HEK293T (cell line): ENCODE results near the gene USP43.
A peak's percentile ranks its signal among the peaks of the same experiment; 100 is the strongest.

ENCODE experiments used
- CTCF ChIA-PET: fragments of 350-600 bp; formaldehyde crosslinking; extraction: SDS; loops from one replicate; lab custom pipeline; 2021; ENCODE audit warnings: antibody characterized with exemption, inconsistent platforms; lab: Yijun Ruan, JAX
- POLR2A ChIA-PET: fragments of 350-600 bp; formaldehyde crosslinking; extraction: SDS; loops from one replicate; lab custom pipeline; 2020; ENCODE audit warnings: antibody characterized with exemption, inconsistent platforms; lab: Yijun Ruan, JAX
- DNase-seq: peaks from one replicate; pipeline ENCODE4 v3.0.0; 2012; ENCODE audit warnings: mixed read lengths; ENCODE audit errors: extremely low spot score
- ARNT ChIP-seq: fragments of 450-650 bp; IDR thresholded peaks from 2 replicates; pipeline ENCODE4 v1.6.1; 2017; ENCODE audit warnings: mild to moderate bottlenecking
- BHLHE40 ChIP-seq: fragments of 450-650 bp; IDR thresholded peaks from 2 replicates; pipeline ENCODE4 v1.6.1; 2016; ENCODE audit warnings: mild to moderate bottlenecking, moderate library complexity, borderline replicate concordance
- CTBP1 ChIP-seq: fragments of 450-650 bp; IDR thresholded peaks from 2 replicates; pipeline ENCODE4 v1.6.1; 2016; ENCODE audit warnings: borderline replicate concordance
- ELF4 ChIP-seq: fragments of 450-650 bp; IDR thresholded peaks from 2 replicates; pipeline ENCODE4 v1.6.1; 2017; ENCODE audit warnings: antibody characterized with exemption
- FOXA1 ChIP-seq: fragments of 450-650 bp; IDR thresholded peaks from 2 replicates; pipeline ENCODE4 v1.6.1; 2016; ENCODE audit warnings: mild to moderate bottlenecking
- FOXK2 ChIP-seq: fragments of 450-650 bp; IDR thresholded peaks from 2 replicates; pipeline ENCODE4 v1.6.1; 2016; ENCODE audit warnings: mild to moderate bottlenecking
- FOXM1 ChIP-seq: fragments of 450-650 bp; IDR thresholded peaks from 2 replicates; pipeline ENCODE4 v1.6.1; 2017; ENCODE audit warnings: mild to moderate bottlenecking, borderline replicate concordance
- HDGF ChIP-seq: fragments of 450-650 bp; IDR thresholded peaks from 2 replicates; pipeline ENCODE4 v1.6.1; 2017; ENCODE audit warnings: antibody characterized with exemption, borderline replicate concordance
- L3MBTL2 ChIP-seq: fragments of 450-650 bp; conservative IDR thresholded peaks from 2 replicates; pipeline ENCODE4 v1.6.1; 2016; ENCODE audit warnings: mild to moderate bottlenecking
- LEF1 ChIP-seq: fragments of 450-650 bp; IDR thresholded peaks from 2 replicates; pipeline ENCODE4 v1.6.1; 2017; ENCODE audit warnings: mild to moderate bottlenecking, borderline replicate concordance
- NFRKB ChIP-seq: fragments of 450-650 bp; IDR thresholded peaks from 2 replicates; pipeline ENCODE4 v1.6.1; 2016; ENCODE audit warnings: mild to moderate bottlenecking, moderate library complexity
- SP1 ChIP-seq: fragments of 450-650 bp; IDR thresholded peaks from 2 replicates; pipeline ENCODE4 v1.6.1; 2017
- SUZ12 ChIP-seq: fragments of 450-650 bp; IDR thresholded peaks from 2 replicates; pipeline ENCODE4 v1.6.1; 2016; ENCODE audit warnings: mild to moderate bottlenecking
- TARDBP ChIP-seq: fragments of 450-650 bp; IDR thresholded peaks from 2 replicates; pipeline ENCODE4 v1.6.1; 2016
- ZNF384 ChIP-seq: fragments of 450-650 bp; IDR thresholded peaks from 2 replicates; pipeline ENCODE4 v1.6.1; 2016
- TF ChIP-seq, protein P1 (sequence below): fragments of 450-650 bp; IDR thresholded peaks from 2 replicates; pipeline ENCODE4 v1.6.1; 2016

The USP43 gene

DNA sequence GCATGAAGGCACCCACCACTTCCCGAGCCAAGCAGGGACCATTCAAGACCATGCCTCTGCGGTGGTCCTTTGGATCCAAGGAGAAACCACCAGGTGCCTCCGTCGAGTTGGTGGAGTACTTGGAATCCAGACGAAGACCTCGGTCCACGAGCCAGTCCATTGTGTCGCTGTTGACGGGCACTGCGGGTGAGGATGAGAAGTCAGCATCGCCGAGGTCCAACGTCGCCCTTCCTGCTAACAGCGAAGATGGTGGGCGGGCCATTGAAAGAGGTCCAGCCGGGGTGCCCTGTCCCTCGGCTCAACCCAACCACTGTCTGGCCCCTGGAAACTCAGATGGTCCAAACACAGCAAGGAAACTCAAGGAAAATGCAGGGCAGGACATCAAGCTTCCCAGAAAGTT is 82.7 kb downstream of the USP43 start:
- TF ChIP-seq FOXA1: no peak
- TF ChIP-seq LEF1: no peak
- no peak for TF ChIP-seq FOXK2
- TF ChIP-seq, protein P1, sequence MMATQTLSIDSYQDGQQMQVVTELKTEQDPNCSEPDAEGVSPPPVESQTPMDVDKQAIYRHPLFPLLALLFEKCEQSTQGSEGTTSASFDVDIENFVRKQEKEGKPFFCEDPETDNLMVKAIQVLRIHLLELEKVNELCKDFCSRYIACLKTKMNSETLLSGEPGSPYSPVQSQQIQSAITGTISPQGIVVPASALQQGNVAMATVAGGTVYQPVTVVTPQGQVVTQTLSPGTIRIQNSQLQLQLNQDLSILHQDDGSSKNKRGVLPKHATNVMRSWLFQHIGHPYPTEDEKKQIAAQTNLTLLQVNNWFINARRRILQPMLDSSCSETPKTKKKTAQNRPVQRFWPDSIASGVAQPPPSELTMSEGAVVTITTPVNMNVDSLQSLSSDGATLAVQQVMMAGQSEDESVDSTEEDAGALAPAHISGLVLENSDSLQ: no peak
- TF ChIP-seq SP1: no peak
- TF ChIP-seq NFRKB: no peak
- ChIA-PET POLR2A (no interaction called here), CTCF (interaction anchor here (0.6 to 1.2 kb wide), 5 partner anchors 13 to 431 kb away, joined by 3 to 7 read pairs (median 3); no protein-coding TSS in a partner anchor)
- no peak for DNase-seq

DNA sequence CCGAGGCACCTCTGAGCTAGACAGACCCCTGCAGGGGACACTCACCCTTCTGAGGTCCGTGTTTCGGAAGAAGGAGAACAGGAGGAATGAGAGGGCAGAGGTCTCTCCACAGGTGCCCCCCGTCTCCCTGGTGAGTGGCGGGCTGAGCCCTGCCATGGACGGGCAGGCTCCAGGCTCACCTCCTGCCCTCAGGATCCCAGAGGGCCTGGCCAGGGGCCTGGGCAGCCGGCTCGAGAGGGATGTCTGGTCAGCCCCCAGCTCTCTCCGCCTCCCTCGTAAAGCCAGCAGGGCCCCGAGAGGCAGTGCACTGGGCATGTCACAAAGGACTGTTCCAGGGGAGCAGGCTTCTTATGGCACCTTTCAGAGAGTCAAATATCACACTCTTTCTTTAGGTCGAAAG is 83.2 kb downstream of the USP43 start:
- ChIA-PET POLR2A (no interaction called here), CTCF (interaction anchor here (0.6 to 1.2 kb wide), 7 partner anchors 13 to 554 kb away, joined by 3 to 7 read pairs (median 3); no protein-coding TSS in a partner anchor)
- DNase-seq: no peak
- no peak for TF ChIP-seq ARNT
- no peak for TF ChIP-seq BHLHE40
- TF ChIP-seq TARDBP: no peak
- TF ChIP-seq HDGF: no peak
- TF ChIP-seq FOXK2: no peak
- TF ChIP-seq SP1: no peak

DNA sequence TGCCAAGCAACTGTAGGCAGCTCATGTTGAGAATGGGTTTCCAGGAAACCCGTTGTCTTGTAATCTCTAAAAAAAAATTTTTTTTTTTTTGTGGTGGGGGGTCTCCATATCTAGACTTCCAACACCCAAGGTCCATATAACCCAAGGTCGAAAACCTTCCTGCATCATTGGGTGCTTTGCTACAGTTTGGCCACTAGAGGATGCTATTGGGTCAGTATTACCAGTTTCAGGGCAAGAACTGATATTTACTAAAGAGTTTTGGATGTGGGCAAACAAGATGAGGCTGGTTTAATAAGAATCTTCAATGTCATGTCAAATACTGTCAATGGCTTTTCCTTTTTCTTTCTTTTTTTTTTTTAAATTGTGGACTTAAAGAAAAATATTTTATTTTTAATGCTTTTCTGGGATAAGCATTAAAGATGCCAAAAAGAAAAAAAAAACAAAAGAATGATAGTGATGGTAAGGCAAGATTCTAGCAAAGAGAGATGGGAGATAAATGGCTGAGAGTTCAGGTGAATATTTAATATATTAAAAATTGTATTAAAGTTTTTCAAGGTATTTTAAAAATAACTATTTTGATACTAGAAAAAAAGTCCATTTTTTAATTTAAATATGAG is 83.8 kb downstream of the USP43 start:
- POLR2A ChIA-PET: no interaction called here
- DNase-seq: peak; percentile 63
- CTCF ChIA-PET: interaction anchor here (0.7 to 1.2 kb wide), 5 partner anchors 14 to 554 kb away, joined by 3 to 7 read pairs (median 3); no protein-coding TSS in a partner anchor
- TF ChIP-seq ARNT (no peak), FOXA1 (no peak), FOXM1 (no peak), FOXK2 (no peak), HDGF (no peak), TARDBP (no peak), SP1 (no peak), NFRKB (no peak), BHLHE40 (no peak), SUZ12 (no peak), L3MBTL2 (no peak), ZNF384 (no peak), LEF1 (no peak)
- TF ChIP-seq, protein P1: no peak

DNA sequence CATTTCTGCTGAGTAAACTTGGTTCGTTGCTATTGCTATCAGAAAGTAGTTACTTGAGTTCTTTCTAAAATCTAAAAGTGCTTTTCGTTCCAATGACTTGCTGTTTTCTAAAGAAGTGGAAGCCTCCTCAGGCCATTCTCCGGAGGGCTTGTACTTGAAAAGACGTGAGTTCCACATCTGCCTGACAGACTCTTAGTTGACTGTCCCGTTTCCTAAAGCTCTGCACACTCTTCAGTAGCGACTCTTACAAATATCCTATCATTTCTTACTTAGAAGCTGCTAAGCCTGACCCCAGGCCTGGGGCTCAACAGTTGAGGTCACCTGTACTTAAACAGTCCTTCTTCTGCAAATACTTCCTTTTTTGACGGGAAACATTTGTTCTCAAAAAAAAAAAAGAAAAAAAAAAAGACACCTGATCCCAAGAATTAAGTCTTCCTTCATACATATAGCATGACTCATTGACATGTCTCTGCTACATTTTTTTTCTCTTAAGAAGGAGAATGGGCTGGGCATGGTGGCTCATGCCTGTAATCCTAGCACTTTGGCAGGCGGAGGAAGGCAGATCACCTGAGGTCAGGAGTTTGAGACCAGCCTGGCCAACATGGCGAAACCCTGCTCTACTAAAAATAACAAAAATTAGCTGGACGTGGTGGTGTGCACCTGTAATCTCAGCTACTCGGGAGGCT is 84.6 kb downstream of the USP43 start:
- DNase-seq: no peak
- ChIA-PET CTCF (interaction anchor here (1.2 kb wide), 1 partner anchor 39 kb away, joined by 4 read pairs; no protein-coding TSS in a partner anchor), POLR2A (no interaction called here)
- TF ChIP-seq ARNT (no peak), LEF1 (no peak), FOXA1 (no peak), SP1 (no peak), NFRKB (no peak), L3MBTL2 (no peak), TARDBP (no peak), SUZ12 (no peak), BHLHE40 (no peak), ZNF384 (no peak), HDGF (no peak), ELF4 (no peak), FOXK2 (no peak), FOXM1 (no peak), CTBP1 (no peak)
- TF ChIP-seq, protein P1: no peak

DNA sequence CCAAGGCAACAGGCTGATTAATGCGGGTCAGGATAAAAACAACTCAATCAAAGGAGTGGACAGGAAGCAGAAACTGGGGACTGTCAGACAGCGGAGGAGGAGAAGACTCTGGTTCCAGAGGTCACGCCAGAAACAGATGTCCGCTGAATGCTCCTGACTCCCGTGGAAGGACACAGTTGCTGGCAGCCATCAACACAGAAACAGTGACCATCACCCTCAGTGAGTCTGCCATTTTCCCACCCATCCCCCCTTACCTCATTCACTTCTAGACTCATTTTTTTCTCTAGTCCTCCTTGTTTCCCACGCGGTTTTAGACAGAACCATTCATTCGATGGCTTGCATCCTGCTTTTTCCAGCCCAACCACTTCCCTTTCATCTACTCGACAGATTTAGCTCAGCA is 105.2 kb downstream of the USP43 start:
- POLR2A ChIA-PET: no interaction called here
- no peak for DNase-seq
- CTCF ChIA-PET: no interaction called here
- TF ChIP-seq CTBP1: no peak
- no peak for TF ChIP-seq L3MBTL2
- TF ChIP-seq SUZ12: no peak
- no peak for TF ChIP-seq HDGF

DNA sequence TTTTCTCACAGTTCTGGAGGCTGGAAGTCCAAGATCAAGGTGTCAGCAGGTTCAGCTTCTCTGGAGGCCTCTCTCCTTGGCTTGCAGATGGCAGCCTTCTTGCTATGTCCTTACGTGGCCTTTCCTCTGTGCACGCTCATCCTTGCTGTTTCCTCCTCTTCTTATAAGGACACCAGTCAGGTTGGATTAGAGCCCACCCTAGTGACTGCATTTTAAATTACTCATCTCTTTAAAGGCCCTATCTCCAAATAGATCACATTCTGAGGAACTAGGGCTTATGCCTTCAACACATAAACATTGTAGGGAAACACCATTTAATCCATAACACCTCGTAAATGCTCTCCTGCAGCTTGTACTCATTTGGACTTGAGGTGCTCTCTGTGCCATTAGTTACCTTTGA is 109.8 kb downstream of the USP43 start:
- TF ChIP-seq ELF4 (no peak), ARNT (no peak), LEF1 (no peak), FOXA1 (no peak), NFRKB (no peak), SP1 (no peak)
- ChIA-PET CTCF (no interaction called here), POLR2A (no interaction called here)
- no peak for DNase-seq
